CD14-positive monocyte (primary cell): ENCODE data around the gene SH3BP4. TPM values are rescaled to one million over a fixed set of nuclear protein-coding genes. Genes with fewer than 3 reads are reported as not detected.

ENCODE experiments used
- DNase-seq, 3 donors: peaks; one replicate each; pipeline ENCODE4 v3.0.0-alpha.2; 2011 to 2022
- H2AFZ ChIP-seq: 2 replicates; pipeline ENCODE4 v1.6.0; 2012; ENCODE audit warnings: mild to moderate bottlenecking, low read depth, low read length, inconsistent platforms; ENCODE audit not compliant: insufficient read depth, poor library complexity, severe bottlenecking
- H3K27ac ChIP-seq, 2 donors: 1 replicate in 1 of 2; 2 replicates in 1 of 2; pipeline ENCODE4 v1.5.1; 2012 to 2013; ENCODE audit warnings: low read length in 2 of 2, control low read depth in 1 of 2, inconsistent platforms in 1 of 2, low read depth in 1 of 2, mild to moderate bottlenecking in 1 of 2
- H3K27me3 ChIP-seq, 2 donors: one replicate each; pipeline versions ENCODE4 v1.6.0 to v1.6.1; 2011 to 2013; ENCODE audit warnings: low read length in 2 of 2; ENCODE audit not compliant: control insufficient read depth in 2 of 2, insufficient read depth in 2 of 2
- H3K36me3 ChIP-seq, 2 donors: replicated peaks in 1 of 2; 1 replicate in 1 of 2; 2 replicates in 1 of 2; pipeline versions ENCODE4 v1.5.1 to v1.6.1; 2012 to 2013; ENCODE audit warnings: low read length in 2 of 2, control low read depth in 1 of 2, inconsistent platforms in 1 of 2, mild to moderate bottlenecking in 1 of 2; ENCODE audit not compliant: insufficient read depth in 2 of 2, control insufficient read depth in 1 of 2
- H3K4me1 ChIP-seq, 2 donors: 1 replicate in 1 of 2; 2 replicates in 1 of 2; pipeline versions ENCODE4 v1.5.1 to v1.6.1; 2012 to 2013; ENCODE audit warnings: low read length in 2 of 2, control low read depth in 1 of 2, inconsistent platforms in 1 of 2, mild to moderate bottlenecking in 1 of 2, moderate library complexity in 1 of 2; ENCODE audit not compliant: insufficient read depth in 2 of 2, control insufficient read depth in 1 of 2
- H3K4me2 ChIP-seq: replicated peaks from 2 replicates; pipeline ENCODE3; 2012; ENCODE audit warnings: low read length, moderate library complexity, mild to moderate bottlenecking; ENCODE audit not compliant: poor library complexity, severe bottlenecking; ENCODE audit errors: extremely low read depth
- H3K4me3 ChIP-seq, 3 experiments: fragments of 200-600 bp in 1 of 3; sonication (generic) in 1 of 3; replicated peaks in 1 of 3; 1 replicate in 2 of 3; 2 replicates in 1 of 3; pipeline ENCODE4 v1.5.1; 2011 to 2013; ENCODE audit warnings: low read length in 3 of 3, mild to moderate bottlenecking in 3 of 3, control low read depth in 2 of 3, low read depth in 2 of 3, inconsistent platforms in 1 of 3, moderate library complexity in 1 of 3
- H3K79me2 ChIP-seq: 2 replicates; pipeline ENCODE4 v1.6.0; 2012; ENCODE audit warnings: mild to moderate bottlenecking, control low read depth, inconsistent platforms, low read length, moderate library complexity; ENCODE audit not compliant: insufficient read depth
- H3K9ac ChIP-seq: 2 replicates; pipeline ENCODE4 v1.6.0; 2017; ENCODE audit warnings: low read length, mild to moderate bottlenecking; ENCODE audit not compliant: insufficient read depth, poor library complexity, severe bottlenecking
- H3K9me3 ChIP-seq, 2 donors: replicated peaks in 1 of 2; 1 replicate in 1 of 2; 2 replicates in 1 of 2; pipeline versions ENCODE4 v1.5.1 to v1.6.1; 2012 to 2013; ENCODE audit warnings: low read length in 2 of 2, control low read depth in 1 of 2; ENCODE audit not compliant: control insufficient read depth in 1 of 2, insufficient read depth in 1 of 2
- H4K20me1 ChIP-seq: 2 replicates; pipeline ENCODE4 v1.6.0; 2012; ENCODE audit warnings: mild to moderate bottlenecking, low read length, control low read depth, moderate library complexity; ENCODE audit not compliant: insufficient read depth
- H3K27ac Mint-ChIP-seq, 7 donors: one replicate each; pipeline ENCODE4 v1.8.0; 2020; ENCODE audit warnings: mild to moderate bottlenecking in 7 of 7, mixed read lengths in 7 of 7, moderate library complexity in 6 of 7, inconsistent platforms in 2 of 7
- H3K27me3 Mint-ChIP-seq, 3 donors: one replicate each; pipeline ENCODE4 v1.8.0; 2021 to 2022; ENCODE audit warnings: low read depth in 3 of 3, mild to moderate bottlenecking in 3 of 3, mixed read lengths in 3 of 3, moderate library complexity in 3 of 3, inconsistent platforms in 1 of 3
- H3K36me3 Mint-ChIP-seq, 2 donors: one replicate each; pipeline ENCODE4 v1.8.0; 2020; ENCODE audit warnings: mixed read lengths in 2 of 2, inconsistent platforms in 1 of 2, mild to moderate bottlenecking in 1 of 2
- H3K4me1 Mint-ChIP-seq: one replicate; pipeline ENCODE4 v1.8.0; 2020; ENCODE audit warnings: mild to moderate bottlenecking, mixed read lengths
- H3K4me3 Mint-ChIP-seq, 2 donors: one replicate each; pipeline ENCODE4 v1.8.0; 2020; ENCODE audit warnings: mild to moderate bottlenecking in 2 of 2, mixed read lengths in 2 of 2, moderate library complexity in 1 of 2
- H3K9me3 Mint-ChIP-seq, 7 donors: one replicate each; pipeline ENCODE4 v1.8.0; 2020 to 2022; ENCODE audit warnings: mixed read lengths in 7 of 7, mild to moderate bottlenecking in 6 of 7, moderate library complexity in 6 of 7, inconsistent platforms in 2 of 7
- WGBS: methylation state at CpG from one replicate; pipeline ENCODE4 v1.1.5; 2013; ENCODE audit warnings: missing lambda C conversion rate; ENCODE audit not compliant: insufficient coverage; 5-methylcytosine and 5-hydroxymethylcytosine counted together
- intact Hi-C, 2 donors: fragments of 100-400 bp; cut with micrococcal nuclease; formaldehyde crosslinking; loops; one replicate each; pipeline versions ENCODE4 v1.15.0 to v1.15.1; 2023
- polyA plus RNA-seq, 3 donors: library from polyadenylated mRNA; depleted of rRNA in 1 of 3; unstranded in 2 of 3; stranded (reverse) in 1 of 3; fragments of 300-500 nt in 2 of 3; fragments of >200 nt in 1 of 3; fragmentation: Illumina TruSeq in 2 of 3; gene quantifications; 1 replicate in 2 of 3; 2 replicates in 1 of 3; pipeline ENCODE4 v1.2.3, GENCODE V29; 2012 to 2021
- TF ChIP-seq, protein P1 (sequence below): fragments of 200-600 bp; IDR thresholded peaks from one replicate; pipeline ENCODE4 v1.8.0; 2022; ENCODE audit warnings: antibody characterized with exemption, mild to moderate bottlenecking

The SH3BP4 gene
- polyA plus RNA-seq, 3 donors, result 0.66 to 1.6 (median 1.3) TPM

DNA sequence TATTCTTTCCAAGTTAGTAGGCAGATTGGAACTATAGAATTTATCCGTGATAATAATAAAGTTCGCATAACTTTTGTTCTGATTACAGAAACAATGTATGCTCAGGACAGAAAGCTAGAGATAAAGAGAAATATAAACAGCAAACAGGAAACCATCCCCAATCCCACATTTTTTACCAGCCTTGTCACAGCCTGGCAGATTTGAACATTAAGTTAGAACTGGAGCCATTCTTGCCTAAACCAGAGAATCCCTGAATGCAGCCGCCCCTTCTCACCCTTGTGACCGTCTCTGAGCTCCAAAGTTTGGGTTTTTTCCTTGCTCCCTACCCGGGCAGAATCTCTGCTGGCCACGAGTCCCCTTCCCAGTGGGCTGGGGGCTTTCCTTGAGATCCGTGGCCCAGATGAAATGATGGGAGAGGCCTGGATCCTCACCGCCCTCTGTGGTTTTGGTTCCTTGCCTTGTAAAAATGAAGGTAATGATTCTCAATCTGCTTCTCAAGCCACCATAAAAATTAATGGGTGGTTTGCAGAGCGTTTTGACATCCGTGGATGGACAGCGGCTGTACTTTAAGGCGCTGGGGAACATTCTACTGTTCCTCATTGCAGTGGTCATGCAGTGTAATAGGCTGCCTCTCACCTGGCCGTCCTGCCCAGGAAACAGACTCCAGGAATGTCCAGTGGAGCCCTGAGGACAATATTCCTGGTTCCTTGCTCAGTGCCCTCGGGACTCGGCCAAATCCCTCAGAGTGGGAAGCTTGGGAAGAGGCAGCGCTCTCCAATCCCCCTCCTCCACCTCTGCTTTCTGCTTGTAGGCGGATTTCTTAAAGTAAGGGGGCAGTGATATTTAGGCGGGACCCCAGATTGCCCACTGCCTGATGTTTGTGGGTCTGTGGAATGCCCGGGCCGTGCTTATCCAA lies 1.6 kb downstream of the SH3BP4 start:
- no peaks in the 10 kb centered on the region for H3K79me2 ChIP-seq
- TF ChIP-seq, protein P1, sequence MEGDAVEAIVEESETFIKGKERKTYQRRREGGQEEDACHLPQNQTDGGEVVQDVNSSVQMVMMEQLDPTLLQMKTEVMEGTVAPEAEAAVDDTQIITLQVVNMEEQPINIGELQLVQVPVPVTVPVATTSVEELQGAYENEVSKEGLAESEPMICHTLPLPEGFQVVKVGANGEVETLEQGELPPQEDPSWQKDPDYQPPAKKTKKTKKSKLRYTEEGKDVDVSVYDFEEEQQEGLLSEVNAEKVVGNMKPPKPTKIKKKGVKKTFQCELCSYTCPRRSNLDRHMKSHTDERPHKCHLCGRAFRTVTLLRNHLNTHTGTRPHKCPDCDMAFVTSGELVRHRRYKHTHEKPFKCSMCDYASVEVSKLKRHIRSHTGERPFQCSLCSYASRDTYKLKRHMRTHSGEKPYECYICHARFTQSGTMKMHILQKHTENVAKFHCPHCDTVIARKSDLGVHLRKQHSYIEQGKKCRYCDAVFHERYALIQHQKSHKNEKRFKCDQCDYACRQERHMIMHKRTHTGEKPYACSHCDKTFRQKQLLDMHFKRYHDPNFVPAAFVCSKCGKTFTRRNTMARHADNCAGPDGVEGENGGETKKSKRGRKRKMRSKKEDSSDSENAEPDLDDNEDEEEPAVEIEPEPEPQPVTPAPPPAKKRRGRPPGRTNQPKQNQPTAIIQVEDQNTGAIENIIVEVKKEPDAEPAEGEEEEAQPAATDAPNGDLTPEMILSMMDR, result no peak
- H3K27ac Mint-ChIP-seq, result no peak overlapping the region
- no peak overlapping the region for H3K9ac ChIP-seq
- 85% methylated on average over 7 of the region's 20 CpGs for whole genome bisulfite sequencing
- peaks cover 56 to 73% (median 62%) of the 10 kb centered on the region in 3 donors for H3K27me3 Mint-ChIP-seq
- peaks cover 26% of the 10 kb centered on the region for H3K4me1 Mint-ChIP-seq
- DNase-seq, result no peak
- H4K20me1 ChIP-seq, result no peaks in the 10 kb centered on the region
- H3K27ac ChIP-seq, result no peak overlapping the region
- peaks cover 0 to 7% of the 10 kb centered on the region in 2 donors for H3K9me3 ChIP-seq
- peak overlapping the region; percentile 82 to 92 for H3K4me3 Mint-ChIP-seq
- H3K36me3 ChIP-seq, result no peaks in the 10 kb centered on the region
- H3K4me2 ChIP-seq, result peak overlapping the region; percentile 72
- peaks cover 7 to 13% of the 10 kb centered on the region in 2 donors for H3K36me3 Mint-ChIP-seq
- H3K27me3 ChIP-seq, result peaks cover 37 to 57% of the 10 kb centered on the region in 2 donors
- peak overlapping the region; percentile 72 for H2AFZ ChIP-seq
- H3K4me1 ChIP-seq, result peaks cover 16 to 27% of the 10 kb centered on the region in 2 donors
- peaks cover 0 to 16% (median 6%) of the 10 kb centered on the region in 7 donors for H3K9me3 Mint-ChIP-seq
- H3K4me3 ChIP-seq, result peak overlapping the region in 1 of 3 experiments; percentile 70
- intact Hi-C loops, result no loop called here

DNA sequence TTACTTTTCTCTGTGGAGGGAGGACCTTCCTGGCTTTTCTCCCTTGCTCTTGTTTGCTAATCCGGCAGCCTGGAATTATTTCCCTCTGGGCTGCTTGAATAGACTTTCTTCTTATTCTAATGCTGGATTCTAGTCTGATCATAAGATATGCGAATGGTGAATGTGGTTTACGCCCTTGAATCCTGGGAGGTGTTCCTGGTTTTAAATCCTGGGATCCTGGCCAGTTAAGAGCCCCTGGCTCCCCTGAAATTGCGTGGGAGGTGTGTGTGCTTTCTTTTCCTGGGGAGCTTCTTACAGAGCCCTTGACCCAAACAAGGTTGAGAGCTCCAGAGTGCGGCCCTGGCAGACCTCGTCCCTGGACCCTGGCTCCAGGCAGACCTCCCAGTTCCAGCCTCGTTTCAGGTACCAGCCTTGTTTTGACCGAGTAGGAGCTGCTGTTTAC lies 2.8 kb downstream of the SH3BP4 start:
- Mint-ChIP-seq H3K27me3 (peaks cover 48 to 62% (median 52%) of the 10 kb centered on the region in 3 donors), H3K9me3 (peaks cover 0 to 16% (median 6%) of the 10 kb centered on the region in 7 donors), H3K27ac (no peak overlapping the region), H3K4me1 (peaks cover 26% of the 10 kb centered on the region), H3K4me3 (peak overlapping the region in 1 of 2 donors; percentile 92), H3K36me3 (peaks cover 7 to 13% of the 10 kb centered on the region in 2 donors)
- no peak overlapping the region for H3K27ac ChIP-seq
- no peaks in the 10 kb centered on the region for H3K36me3 ChIP-seq
- H4K20me1 ChIP-seq, result no peaks in the 10 kb centered on the region
- H3K4me3 ChIP-seq, result no peak overlapping the region
- peaks cover 16 to 27% of the 10 kb centered on the region in 2 donors for H3K4me1 ChIP-seq
- peaks cover 0 to 7% of the 10 kb centered on the region in 2 donors for H3K9me3 ChIP-seq
- TF ChIP-seq, protein P1, result no peak
- DNase-seq, result no peak
- H3K27me3 ChIP-seq, result peaks cover 34 to 46% of the 10 kb centered on the region in 2 donors
- 98% methylated on average over 6 of the region's 8 CpGs for WGBS
- no peak overlapping the region for H3K9ac ChIP-seq
- intact Hi-C loops, result no loop called here
- no peaks in the 10 kb centered on the region for H3K79me2 ChIP-seq
- no peak overlapping the region for H2AFZ ChIP-seq
- H3K4me2 ChIP-seq, result no peak overlapping the region
